Upper lobe of left lung (tissue), 6 donors: ENCODE measurements around the gene C12orf75. TPM values are rescaled to one million over a fixed set of nuclear protein-coding genes. Genes with fewer than 3 reads are reported as not detected.
"Not testable (repeated sequence)": the region's sequence is repeated elsewhere in the genome, so short reads cannot be mapped to it uniquely, and the experiment has no call there.

Experiments
- ATAC-seq, 2 donors: fragments of 200-7000 bp; cut with Tn5 transposase; one replicate each; pipeline ENCODE4 v1.9.1; 2022; ENCODE audit warnings: mild to moderate bottlenecking in 2 of 2, moderate library complexity in 2 of 2; ENCODE audit not compliant: low FRiP score in 2 of 2
- DNase-seq, 2 donors: peaks; one replicate each; pipeline ENCODE4 v3.0.0-alpha.2; 2019 to 2020
- H3K27ac ChIP-seq, 4 donors: fragments of 200-600 bp; sonication (generic); one replicate each; pipeline ENCODE4 v1.5.1; 2016 to 2019
- H3K27me3 ChIP-seq, 4 donors: fragments of 200-600 bp; sonication (generic); one replicate each; pipeline ENCODE4 v1.5.1; 2017 to 2019
- H3K36me3 ChIP-seq, 4 donors: fragments of 200-600 bp; sonication (generic); one replicate each; pipeline ENCODE4 v1.5.1; 2016 to 2019
- H3K4me1 ChIP-seq, 4 donors: fragments of 200-600 bp; sonication (generic); one replicate each; pipeline ENCODE4 v1.5.1; 2018 to 2019
- H3K4me3 ChIP-seq, 4 donors: fragments of 200-600 bp; sonication (generic); one replicate each; pipeline ENCODE4 v1.5.1; 2017 to 2019; ENCODE audit warnings: mild to moderate bottlenecking in 2 of 4, moderate library complexity in 1 of 4
- H3K9me3 ChIP-seq, 4 donors: fragments of 200-600 bp; sonication (generic); one replicate each; pipeline ENCODE4 v1.5.1; 2018 to 2019
- CTCF ChIP-seq, 6 experiments: fragments of 450-650 bp in 4 of 6; fragments of 200-600 bp in 2 of 6; sonication (generic) in 2 of 6; IDR thresholded peaks; one replicate each; pipeline ENCODE4 v1.5.1; 2016 to 2019; ENCODE audit warnings: antibody characterized with exemption in 6 of 6
- EP300 ChIP-seq, 4 donors: sonication (generic); formaldehyde crosslinking; IDR thresholded peaks; one replicate each; pipeline ENCODE4 v1.5.1; 2017; ENCODE audit warnings: antibody characterized with exemption in 4 of 4, control low read depth in 2 of 4
- POLR2A ChIP-seq, 4 donors: fragments of 450-650 bp; IDR thresholded peaks; one replicate each; pipeline ENCODE4 v1.5.1; 2016 to 2017; ENCODE audit warnings: antibody characterized with exemption in 4 of 4, mild to moderate bottlenecking in 2 of 4
- POLR2AphosphoS5 ChIP-seq, 2 donors: sonication (generic); formaldehyde crosslinking; IDR thresholded peaks; one replicate each; pipeline ENCODE4 v1.5.1; 2017; ENCODE audit warnings: antibody characterized with exemption in 2 of 2
- WGBS, 2 donors: methylation state at CpG; one replicate each; pipeline ENCODE4 v1.1.5; 2017 to 2018; 5-methylcytosine and 5-hydroxymethylcytosine counted together
- total RNA-seq, 6 donors: library from RNA; depleted of rRNA in 4 of 6; stranded (reverse); fragments of >200 nt in 4 of 6; gene quantifications; one replicate each; pipeline versions ENCODE4 v1.1.0 to v1.2.1, GENCODE V29; 2016 to 2021
- donor health status: DM: no; HTN: no; CAD: no; lungs with moderate emphysema.
- donor health status: DM: no; HTN: yes; CAD: no; lungs with severe emphysema.

C12orf75 gene
- total RNA-seq, 6 donors from 2014 or later = 1.0 to 15.0 (median 6.2) TPM

GRCh38 chr12:105401198-105401597, 70.7 kb downstream of the C12orf75 start:
- H3K9me3 ChIP-seq = peaks cover 0 to 8% (median 0%) of the 10 kb centered on the region in 4 donors
- TF ChIP-seq CTCF (IDR thresholded peaks at IDR 0.05) = no peak
- no peak for TF ChIP-seq POLR2A (IDR thresholded peaks at IDR 0.05)
- TF ChIP-seq POLR2AphosphoS5 (IDR thresholded peaks at IDR 0.05) = no peak
- no peaks in the 10 kb centered on the region for H3K36me3 ChIP-seq
- DNase-seq = no peak
- no peaks in the 10 kb centered on the region for H3K27me3 ChIP-seq
- ATAC-seq = no peak
- no peaks in the 10 kb centered on the region for H3K4me1 ChIP-seq
- H3K4me3 ChIP-seq = no peak overlapping the region
- WGBS, 2 donors = 94 to 96% methylated on average over 4 of the region's 4 CpGs
- no peak overlapping the region for H3K27ac ChIP-seq

- Histone ChIP-seq H3K27me3 (no peaks in the 10 kb centered on the region), H3K4me3 (no peak overlapping the region), H3K27ac (no peak overlapping the region), H3K36me3 (no peaks in the 10 kb centered on the region), H3K9me3 (peaks cover 0 to 8% (median 0%) of the 10 kb centered on the region in 4 donors), H3K4me1 (no peaks in the 10 kb centered on the region)
- TF ChIP-seq POLR2AphosphoS5 (IDR thresholded peaks at IDR 0.05) (no peak), CTCF (IDR thresholded peaks at IDR 0.05) (no peak), POLR2A (IDR thresholded peaks at IDR 0.05) (no peak), EP300 (IDR thresholded peaks at IDR 0.05) (no peak)
- WGBS, 2 donors = 96 to 98% methylated on average over 5 of the region's 5 CpGs
- ATAC-seq = no peak
- DNase-seq = no peak
These were observed 71.9 kb downstream of the C12orf75 start for GRCh38 chr12:105402366-105402765.

- 88 to 100% methylated on average over 1 of the region's 1 CpG for WGBS, 2 donors
- no peaks in the 10 kb centered on the region for H3K36me3 ChIP-seq
- H3K4me3 ChIP-seq = no peak overlapping the region
- peaks cover 0 to 7% (median 0%) of the 10 kb centered on the region in 4 donors for H3K9me3 ChIP-seq
- TF ChIP-seq POLR2A (IDR thresholded peaks at IDR 0.05) (no peak), POLR2AphosphoS5 (IDR thresholded peaks at IDR 0.05) (no peak), CTCF (IDR thresholded peaks at IDR 0.05) (no peak), EP300 (IDR thresholded peaks at IDR 0.05) (no peak)
- ATAC-seq = no peak
- DNase-seq = no peak
- H3K27ac ChIP-seq = no peak overlapping the region
- no peaks in the 10 kb centered on the region for H3K4me1 ChIP-seq
- no peaks in the 10 kb centered on the region for H3K27me3 ChIP-seq
These were observed 72.6 kb downstream of the C12orf75 start for GRCh38 chr12:105403095-105403494.

GRCh38 chr12:105404134-105404533, 73.6 kb downstream of the C12orf75 start:
- not testable (repeated sequence) for H3K27ac ChIP-seq, ATAC-seq, H3K4me3 ChIP-seq, H3K27me3 ChIP-seq, H3K36me3 ChIP-seq, H3K9me3 ChIP-seq, H3K4me1 ChIP-seq, DNase-seq
- WGBS, 2 donors = 93 to 97% methylated on average over 3 of the region's 3 CpGs

- Histone ChIP-seq H3K27me3 (no peaks in the 10 kb centered on the region), H3K36me3 (no peaks in the 10 kb centered on the region), H3K9me3 (no peaks in the 10 kb centered on the region), H3K27ac (no peak overlapping the region), H3K4me1 (peaks cover 7 to 14% (median 11%) of the 10 kb centered on the region in 4 donors), H3K4me3 (no peak overlapping the region)
- TF ChIP-seq CTCF (IDR thresholded peaks at IDR 0.05) (no peak), EP300 (IDR thresholded peaks at IDR 0.05) (no peak), POLR2AphosphoS5 (IDR thresholded peaks at IDR 0.05) (no peak), POLR2A (IDR thresholded peaks at IDR 0.05) (no peak)
- 93 to 96% methylated on average over 7 of the region's 7 CpGs for WGBS, 2 donors
- ATAC-seq (no peak), DNase-seq (no peak)
These were observed 76.0 kb downstream of the C12orf75 start for GRCh38 chr12:105406497-105406896.
